ENCODE data around the gene PSAT1.

DNA sequence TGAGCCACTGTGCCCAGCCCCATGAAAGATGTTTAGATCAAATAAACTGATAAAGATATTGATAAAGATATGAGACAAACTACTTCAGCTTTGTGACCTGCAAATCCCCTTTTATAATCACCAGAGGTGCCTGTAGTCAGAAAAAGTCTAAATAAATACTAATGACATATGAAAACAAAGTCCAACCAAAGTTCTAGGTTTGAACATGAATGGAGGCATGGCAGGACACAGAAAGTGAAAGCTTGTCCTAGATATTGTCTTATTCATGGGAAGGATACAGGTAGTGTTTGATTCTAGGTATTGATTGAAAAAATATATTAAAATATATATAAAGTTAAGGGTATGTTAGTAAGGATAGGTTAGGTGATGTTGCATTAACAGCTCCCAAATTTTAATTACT lies 24.6 kb upstream of the PSAT1 start:
- TF ChIP-seq POLR2AphosphoS5 (IDR thresholded peaks at IDR 0.05; ENCODE audit: borderline replicate concordance, low read depth, low read length) (no peak), EZH2 (IDR thresholded peaks at IDR 0.05) (no peak), FOXP2 (optimal IDR thresholded peaks at IDR 0.05; ENCODE audit: control extremely low read depth, extremely low read length, insufficient read depth) (no peak)
